ENCODE data around the gene RIMBP2.

RIMBP2 gene

GRCh38 chr12:130458341-130458740 lies 257.8 kb downstream of the RIMBP2 start:
- no peak overlapping the region for H3K4me3 ChIP-seq (ENCODE audit: control insufficient read depth, low read depth, low read length)
- TF ChIP-seq CTCF (conservative IDR thresholded peaks at IDR 0.05; ENCODE audit: control insufficient read depth, insufficient read depth, low read depth, low read length): no peak
- DNase-seq (ENCODE audit: low read depth): no peak

GRCh38 chr12:130457215-130457614 lies 258.9 kb downstream of the RIMBP2 start:
- DNase-seq (ENCODE audit: low read depth): no peak
- TF ChIP-seq CTCF (conservative IDR thresholded peaks at IDR 0.05; ENCODE audit: control insufficient read depth, insufficient read depth, low read depth, low read length): no peak
- H3K4me3 ChIP-seq (ENCODE audit: control insufficient read depth, low read depth, low read length): no peak overlapping the region

- no peak overlapping the region for H3K4me3 ChIP-seq (ENCODE audit: control insufficient read depth, low read depth, low read length)
- no peak for DNase-seq (ENCODE audit: low read depth)
- no peak for TF ChIP-seq CTCF (conservative IDR thresholded peaks at IDR 0.05; ENCODE audit: control insufficient read depth, insufficient read depth, low read depth, low read length)
These were observed 259.5 kb downstream of the RIMBP2 start for GRCh38 chr12:130456375-130457199.

- no peak for DNase-seq (ENCODE audit: low read depth)
- TF ChIP-seq CTCF (conservative IDR thresholded peaks at IDR 0.05; ENCODE audit: control insufficient read depth, insufficient read depth, low read depth, low read length): no peak
- H3K4me3 ChIP-seq (ENCODE audit: control insufficient read depth, low read depth, low read length): no peak overlapping the region
These were observed 260.9 kb downstream of the RIMBP2 start for GRCh38 chr12:130455161-130455560.

GRCh38 chr12:130454296-130454695 lies 261.8 kb downstream of the RIMBP2 start:
- TF ChIP-seq CTCF (conservative IDR thresholded peaks at IDR 0.05; ENCODE audit: control insufficient read depth, insufficient read depth, low read depth, low read length): no peak
- DNase-seq (ENCODE audit: low read depth): no peak
- H3K4me3 ChIP-seq (ENCODE audit: control insufficient read depth, low read depth, low read length): no peak overlapping the region

- no peak for DNase-seq (ENCODE audit: low read depth)
- no peak for TF ChIP-seq CTCF (conservative IDR thresholded peaks at IDR 0.05; ENCODE audit: control insufficient read depth, insufficient read depth, low read depth, low read length)
- no peak overlapping the region for H3K4me3 ChIP-seq (ENCODE audit: control insufficient read depth, low read depth, low read length)
These were observed 263.6 kb downstream of the RIMBP2 start for GRCh38 chr12:130452546-130452945.

Data from fibroblast of mammary gland (primary cell).